Left ventricle myocardium inferior (tissue), 1 donor: Measurements from ENCODE around the gene SNN. TPM values are rescaled to one million over a fixed set of nuclear protein-coding genes. Genes with fewer than 3 reads are reported as not detected.

Source experiments
- DNase-seq: peaks from one replicate; pipeline ENCODE4 v3.0.0-alpha.2; 2020
- H3K27ac ChIP-seq: fragments of 200-600 bp; replicated peaks from 2 replicates; pipeline ENCODE4 v1.8.0; 2021
- H3K27me3 ChIP-seq: fragments of 200-600 bp; 2 replicates; pipeline ENCODE4 v1.8.0; 2021; ENCODE audit warnings: low read depth
- H3K36me3 ChIP-seq: fragments of 200-600 bp; 2 replicates; pipeline ENCODE4 v1.8.0; 2021
- H3K4me1 ChIP-seq: fragments of 200-600 bp; 2 replicates; pipeline ENCODE4 v1.8.0; 2021
- H3K4me3 ChIP-seq: fragments of 200-600 bp; 2 replicates; pipeline ENCODE4 v1.8.0; 2021; ENCODE audit warnings: mild to moderate bottlenecking, moderate library complexity
- H3K9me3 ChIP-seq: fragments of 200-600 bp; replicated peaks from 2 replicates; pipeline ENCODE4 v1.8.0; 2021
- intact Hi-C: fragments of 100-400 bp; cut with micrococcal nuclease; formaldehyde crosslinking; loops from one replicate; pipeline ENCODE4 v1.11.0; 2022
- total RNA-seq: library from RNA; stranded (reverse); fragmentation: NEBNext Ultra II Directional; extraction: Animal tissue kit (Norgen Biotek cat#: 25700); gene quantifications from one replicate; pipeline ENCODE4 v1.2.1, GENCODE V29; 2021
- TF ChIP-seq, protein P1 (sequence below): fragments of 200-600 bp; IDR thresholded peaks from 2 replicates; pipeline ENCODE4 v1.8.0; 2021; ENCODE audit warnings: antibody characterized with exemption, mild to moderate bottlenecking, borderline replicate concordance
- donor health status: DM: no; HTN: yes; CAD: no; lungs with severe emphysema.

SNN gene
- total RNA-seq, 1 donor from 2014 or later = 28.2 TPM

DNA sequence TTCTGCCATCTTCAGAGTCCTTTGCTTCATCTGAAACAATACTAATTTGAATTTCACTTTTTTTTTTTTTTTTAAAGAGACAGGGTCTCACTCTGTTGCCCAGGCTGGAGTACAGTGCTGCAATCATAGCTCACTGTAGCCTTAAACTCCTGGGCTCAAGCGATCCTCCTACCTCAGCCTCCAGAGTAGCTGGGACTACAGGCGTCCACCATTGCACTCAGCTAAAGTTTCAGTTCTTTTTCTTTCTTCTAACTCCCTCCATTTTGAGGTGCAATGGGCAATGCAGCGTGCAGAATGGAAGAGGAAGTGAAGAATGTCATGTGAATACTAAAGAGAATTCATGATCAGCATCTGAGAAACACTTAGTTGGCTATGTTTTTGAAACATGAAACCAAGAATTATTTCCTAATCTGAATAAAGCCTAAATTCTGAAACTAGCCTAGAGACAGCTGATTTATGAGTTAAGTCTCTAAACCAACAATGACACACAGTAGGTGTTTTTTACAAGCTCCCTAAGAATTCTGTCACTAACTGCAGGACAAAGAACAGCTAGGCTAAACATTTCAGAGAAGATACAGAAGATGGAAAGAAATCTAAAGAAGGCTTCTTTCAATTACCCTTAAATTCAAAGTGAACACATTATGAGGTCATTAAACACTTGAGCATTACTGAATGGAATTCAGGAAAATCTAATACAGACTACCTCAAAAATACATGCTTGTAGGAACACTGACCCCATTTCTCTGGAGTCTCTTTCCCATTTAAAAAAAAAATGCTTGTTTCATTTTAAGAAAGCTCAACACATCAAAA is 21.0 kb downstream of the SNN start:
- H3K4me1 ChIP-seq = peaks cover 55% of the 10 kb centered on the region
- TF ChIP-seq, protein P1, sequence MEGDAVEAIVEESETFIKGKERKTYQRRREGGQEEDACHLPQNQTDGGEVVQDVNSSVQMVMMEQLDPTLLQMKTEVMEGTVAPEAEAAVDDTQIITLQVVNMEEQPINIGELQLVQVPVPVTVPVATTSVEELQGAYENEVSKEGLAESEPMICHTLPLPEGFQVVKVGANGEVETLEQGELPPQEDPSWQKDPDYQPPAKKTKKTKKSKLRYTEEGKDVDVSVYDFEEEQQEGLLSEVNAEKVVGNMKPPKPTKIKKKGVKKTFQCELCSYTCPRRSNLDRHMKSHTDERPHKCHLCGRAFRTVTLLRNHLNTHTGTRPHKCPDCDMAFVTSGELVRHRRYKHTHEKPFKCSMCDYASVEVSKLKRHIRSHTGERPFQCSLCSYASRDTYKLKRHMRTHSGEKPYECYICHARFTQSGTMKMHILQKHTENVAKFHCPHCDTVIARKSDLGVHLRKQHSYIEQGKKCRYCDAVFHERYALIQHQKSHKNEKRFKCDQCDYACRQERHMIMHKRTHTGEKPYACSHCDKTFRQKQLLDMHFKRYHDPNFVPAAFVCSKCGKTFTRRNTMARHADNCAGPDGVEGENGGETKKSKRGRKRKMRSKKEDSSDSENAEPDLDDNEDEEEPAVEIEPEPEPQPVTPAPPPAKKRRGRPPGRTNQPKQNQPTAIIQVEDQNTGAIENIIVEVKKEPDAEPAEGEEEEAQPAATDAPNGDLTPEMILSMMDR = no peak
- no peaks in the 10 kb centered on the region for H3K27me3 ChIP-seq
- no peak overlapping the region for H3K4me3 ChIP-seq
- intact Hi-C loops = no loop called here
- peaks cover 68% of the 10 kb centered on the region for H3K36me3 ChIP-seq
- no peaks in the 10 kb centered on the region for H3K9me3 ChIP-seq
- no peak for DNase-seq
- H3K27ac ChIP-seq = peak overlapping the region; percentile 18

DNA sequence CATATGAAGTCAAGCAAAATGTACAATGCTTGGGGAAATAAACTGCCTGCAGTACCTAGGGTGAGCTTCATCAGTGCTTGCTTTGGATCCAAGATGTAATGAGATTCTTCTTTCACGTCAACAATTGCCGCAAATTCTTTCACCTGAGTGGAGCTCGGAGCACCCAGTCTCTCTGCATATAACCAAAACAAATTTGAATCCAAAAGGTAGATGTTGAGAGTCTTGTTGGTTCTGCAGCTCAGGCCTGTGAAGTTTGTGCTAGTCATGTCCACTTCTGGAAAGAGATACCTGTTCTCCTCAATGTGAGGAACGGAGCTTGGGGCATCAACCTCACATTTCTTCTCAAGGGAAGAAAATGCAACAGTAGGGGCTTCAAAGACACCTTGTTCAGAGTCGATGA is 23.0 kb downstream of the SNN start:
- Histone ChIP-seq H3K36me3 (peaks cover 68% of the 10 kb centered on the region), H3K4me3 (no peak overlapping the region), H3K27ac (no peak overlapping the region), H3K4me1 (peaks cover 50% of the 10 kb centered on the region), H3K9me3 (no peaks in the 10 kb centered on the region), H3K27me3 (no peaks in the 10 kb centered on the region)
- intact Hi-C loops = no loop called here
- TF ChIP-seq, protein P1 = no peak
- no peak for DNase-seq

DNA sequence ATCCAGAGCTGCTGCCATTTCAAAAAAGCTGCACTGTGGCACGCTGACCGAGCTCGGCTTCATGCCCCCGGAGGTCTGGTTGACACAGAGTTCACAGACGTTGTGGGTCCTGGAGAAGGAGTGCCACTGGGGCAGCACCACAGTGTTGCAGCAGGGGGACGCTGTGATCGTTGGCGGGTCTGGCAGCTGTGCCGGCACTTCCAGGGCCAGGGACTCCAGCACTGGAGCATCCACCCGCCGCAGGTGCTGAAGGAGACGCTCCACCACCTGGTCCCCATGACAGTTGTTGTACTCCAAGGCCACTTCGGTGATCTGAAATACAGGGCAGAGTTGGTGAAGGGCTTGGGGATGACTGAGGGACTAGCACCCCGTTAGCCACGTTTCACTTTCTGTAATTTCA is 23.5 kb downstream of the SNN start:
- H3K36me3 ChIP-seq = peaks cover 68% of the 10 kb centered on the region
- peaks cover 44% of the 10 kb centered on the region for H3K4me1 ChIP-seq
- no peaks in the 10 kb centered on the region for H3K9me3 ChIP-seq
- TF ChIP-seq, protein P1 = no peak
- no peaks in the 10 kb centered on the region for H3K27me3 ChIP-seq
- H3K4me3 ChIP-seq = no peak overlapping the region
- DNase-seq = no peak
- H3K27ac ChIP-seq = no peak overlapping the region
- intact Hi-C loops = no loop called here

DNA sequence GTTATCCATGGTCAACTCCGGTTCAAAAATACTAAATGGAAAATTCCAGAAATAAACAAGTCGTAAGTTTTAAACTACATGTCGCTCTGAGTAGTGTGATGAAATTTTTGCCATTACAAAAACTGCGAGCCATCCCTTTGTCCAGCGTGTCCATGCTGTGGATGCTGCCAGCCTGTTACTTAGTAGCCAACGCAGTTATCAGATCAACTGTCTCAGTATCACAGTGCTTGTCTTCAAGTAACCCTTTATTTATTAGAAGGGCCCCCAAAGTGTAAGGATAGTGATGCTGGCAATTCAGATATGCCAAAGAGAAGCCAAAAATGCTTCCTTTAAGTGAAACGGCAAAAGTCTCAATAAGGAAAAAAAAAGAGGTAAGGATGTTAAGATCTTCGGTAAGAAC is 23.9 kb downstream of the SNN start:
- TF ChIP-seq, protein P1 = no peak
- peaks cover 68% of the 10 kb centered on the region for H3K36me3 ChIP-seq
- H3K27ac ChIP-seq = peak overlapping the region; percentile 7
- no peaks in the 10 kb centered on the region for H3K9me3 ChIP-seq
- no peak for DNase-seq
- H3K4me3 ChIP-seq = no peak overlapping the region
- intact Hi-C loops = no loop called here
- H3K27me3 ChIP-seq = no peaks in the 10 kb centered on the region
- peaks cover 40% of the 10 kb centered on the region for H3K4me1 ChIP-seq

DNA sequence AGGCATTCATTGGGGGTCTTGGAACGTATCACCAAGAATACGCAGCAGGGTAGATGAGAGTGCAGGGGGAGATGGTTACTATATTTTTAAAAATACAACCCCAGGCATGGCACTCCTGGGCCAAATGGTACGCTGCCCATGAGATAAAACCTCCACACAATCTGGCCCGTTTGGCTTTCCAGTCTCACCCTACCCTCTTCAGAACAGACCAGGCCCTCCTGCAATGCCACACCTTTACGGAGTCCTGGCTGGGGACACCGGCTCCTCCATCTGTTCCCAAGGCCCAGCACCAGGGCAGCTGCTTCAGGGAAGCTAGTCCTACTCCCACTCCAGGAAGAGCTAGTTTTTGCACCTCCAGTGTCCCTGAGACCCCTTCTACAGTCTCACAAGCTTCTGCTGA is 24.4 kb downstream of the SNN start:
- no peak for DNase-seq
- TF ChIP-seq, protein P1 = no peak
- Histone ChIP-seq H3K27me3 (no peaks in the 10 kb centered on the region), H3K36me3 (peaks cover 68% of the 10 kb centered on the region), H3K4me3 (no peak overlapping the region), H3K9me3 (no peaks in the 10 kb centered on the region), H3K27ac (peak overlapping the region; percentile 7), H3K4me1 (peaks cover 35% of the 10 kb centered on the region)
- intact Hi-C loops = no loop called here
